ENCODE data around the gene GPR17. TPM values are rescaled to one million over a fixed set of nuclear protein-coding genes. Genes with fewer than 3 reads are reported as not detected.

GPR17 gene
- total RNA-seq = not detected in 2 replicates

GRCh38 chr2:127645395-127646291 lies at the start of gene GPR17:
Gene GPR17, plus strand, starts transcription at chr2:127646153. Its CDS starts 4,583 bp downstream, at chr2:127650736.

GRCh38 chr2:127675331-127676261 lies 29.6 kb downstream of the GPR17 start, which contains the start of gene LIMS2:
Gene LIMS2, minus strand, starts transcription at chr2:127675530. Its CDS starts 506 bp downstream, at chr2:127675024.

GRCh38 chr2:127701193-127701650 lies 55.3 kb downstream of the GPR17 start, which contains the start of gene SFT2D3:
Gene SFT2D3, plus strand, starts transcription at chr2:127701497. Its CDS starts 32 bp downstream, at chr2:127701529.

Other genes with a start within 250 kb of the GPR17 start
- not detected in 2 replicates for gene PROC, start 227.7 kb upstream of the GPR17 start, total RNA-seq
- gene IWS1, start 119.7 kb upstream of the GPR17 start, total RNA-seq = 31.0 and 32.7 TPM in 2 replicates
- gene MYO7B, start 110.5 kb upstream of the GPR17 start, total RNA-seq = 0.10 and 0.27 TPM in 2 replicates
- 43.8 and 47.4 TPM in 2 replicates for gene LIMS2, start 29.4 kb downstream of the GPR17 start, total RNA-seq
- 5.4 and 7.8 TPM in 2 replicates for gene SFT2D3, start 55.3 kb downstream of the GPR17 start, total RNA-seq
- 17.3 and 19.8 TPM in 2 replicates for gene WDR33, start 165.0 kb downstream of the GPR17 start, total RNA-seq
- 16.0 and 21.1 TPM in 2 replicates for gene POLR2D, start 212.0 kb downstream of the GPR17 start, total RNA-seq
- gene AMMECR1L, start 239.8 kb downstream of the GPR17 start, total RNA-seq = 10.1 and 10.9 TPM in 2 replicates

Data from mammary microvascular endothelial cell (primary cell).